GM12875 (cell line): ENCODE measurements around the gene RC3H1.

Experiments
- H3K4me3 ChIP-seq: one replicate; pipeline ENCODE4 v1.5.1; 2011; ENCODE audit warnings: low read depth, low read length, control low read depth
- CTCF ChIP-seq: IDR thresholded peaks from 2 replicates; pipeline ENCODE4 v1.5.1; 2011; ENCODE audit warnings: low read depth, mild to moderate bottlenecking, control low read depth, inconsistent platforms, low read length, moderate library complexity, borderline replicate concordance; ENCODE audit not compliant: insufficient read depth

RC3H1 gene

DNA sequence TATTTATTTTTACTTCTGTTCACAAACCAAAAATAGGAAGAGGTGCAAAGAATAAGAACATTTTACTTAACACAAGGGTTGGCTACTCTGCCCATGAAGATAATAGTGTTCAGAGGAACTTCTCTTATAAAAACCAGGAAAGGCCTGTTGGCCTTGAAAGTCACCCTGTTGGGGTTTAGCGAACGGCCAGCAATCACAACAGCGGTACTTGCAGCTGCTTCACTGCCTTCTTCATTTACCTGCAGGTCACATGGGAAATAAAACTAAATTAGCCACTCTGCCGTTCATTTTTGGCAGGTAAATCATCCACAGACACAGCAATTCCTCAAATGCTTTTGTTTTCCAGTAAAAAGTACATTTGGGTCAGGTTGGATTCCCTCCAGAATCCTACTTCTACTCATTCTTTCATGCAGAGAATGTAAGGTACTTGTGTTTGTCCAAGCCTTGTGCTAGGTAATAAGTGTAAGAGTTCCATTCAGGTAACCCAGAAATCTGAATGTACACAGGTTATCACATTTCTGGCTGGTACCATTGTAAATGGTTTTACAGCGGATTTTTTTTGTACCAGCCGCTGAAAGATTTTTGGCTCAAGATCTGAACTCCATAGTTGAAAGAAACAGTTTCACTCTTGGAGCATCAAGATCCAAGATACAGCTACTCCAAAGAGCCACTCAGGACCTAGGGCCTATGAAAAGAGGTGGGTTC is 118.2 kb downstream of the RC3H1 start:
- no peak for TF ChIP-seq CTCF
- no peak overlapping the region for H3K4me3 ChIP-seq

DNA sequence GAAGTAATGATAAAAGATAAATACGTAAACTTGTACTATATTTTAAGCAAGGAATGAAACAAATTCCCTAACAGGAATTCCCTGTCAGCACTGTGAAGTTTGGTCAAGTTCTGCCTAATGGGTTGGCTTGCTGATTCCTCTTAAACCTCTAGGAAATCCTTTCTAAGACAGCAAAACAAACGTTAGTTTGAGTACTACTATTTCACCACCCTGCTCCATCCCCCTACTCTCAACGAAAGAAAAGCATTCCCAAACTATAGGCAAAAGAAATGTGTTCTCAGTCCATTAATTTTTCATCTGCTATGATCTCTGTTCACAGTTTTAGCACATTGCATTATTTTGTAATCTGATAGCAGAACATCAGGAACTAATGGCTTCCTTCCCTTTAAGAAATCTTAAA is 121.2 kb downstream of the RC3H1 start:
- no peak for TF ChIP-seq CTCF
- no peak overlapping the region for H3K4me3 ChIP-seq

- no peak overlapping the region for H3K4me3 ChIP-seq
- TF ChIP-seq CTCF, result no peak
Measured at GRCh38 chr1:173900427-173900826, 121.7 kb downstream of the RC3H1 start.

- no peak overlapping the region for H3K4me3 ChIP-seq
- no peak for TF ChIP-seq CTCF
Measured at GRCh38 chr1:173894189-173894588, 128.0 kb downstream of the RC3H1 start.

GRCh38 chr1:173893611-173894010 is 128.5 kb downstream of the RC3H1 start:
- H3K4me3 ChIP-seq, result no peak overlapping the region
- TF ChIP-seq CTCF, result no peak

- H3K4me3 ChIP-seq, result no peak overlapping the region
- no peak for TF ChIP-seq CTCF
Measured at GRCh38 chr1:173889885-173890284, 132.3 kb downstream of the RC3H1 start.

DNA sequence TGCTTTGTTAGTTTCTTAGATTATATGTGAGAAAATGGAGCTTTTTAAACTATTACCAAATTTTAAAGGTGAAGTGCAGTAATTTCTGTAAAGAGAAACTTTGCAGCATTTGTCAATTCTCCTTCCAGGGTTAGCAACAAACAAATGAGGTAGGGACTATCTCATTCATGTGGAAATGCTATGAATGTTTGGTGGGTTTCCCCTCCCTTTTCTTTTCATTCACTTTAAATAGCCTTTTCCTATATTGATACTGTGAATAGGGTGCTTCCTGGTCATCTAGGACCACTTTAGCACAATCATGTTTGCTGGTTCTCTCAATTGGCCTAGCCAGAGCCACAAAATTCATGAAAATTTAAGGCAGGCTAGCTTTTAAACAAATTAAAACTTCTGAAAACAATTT is 133.4 kb downstream of the RC3H1 start:
- TF ChIP-seq CTCF, result no peak
- H3K4me3 ChIP-seq, result no peak overlapping the region
